ENCODE data around the gene EIF4G3. TPM values are rescaled to one million over a fixed set of nuclear protein-coding genes. Genes with fewer than 3 reads are reported as not detected.
"Not testable (repeated sequence)": the region's sequence is repeated elsewhere in the genome, so short reads cannot be mapped to it uniquely, and the experiment has no call there.

The EIF4G3 gene
- total RNA-seq, 1 donor from 2014 or later = 66.0 TPM

DNA sequence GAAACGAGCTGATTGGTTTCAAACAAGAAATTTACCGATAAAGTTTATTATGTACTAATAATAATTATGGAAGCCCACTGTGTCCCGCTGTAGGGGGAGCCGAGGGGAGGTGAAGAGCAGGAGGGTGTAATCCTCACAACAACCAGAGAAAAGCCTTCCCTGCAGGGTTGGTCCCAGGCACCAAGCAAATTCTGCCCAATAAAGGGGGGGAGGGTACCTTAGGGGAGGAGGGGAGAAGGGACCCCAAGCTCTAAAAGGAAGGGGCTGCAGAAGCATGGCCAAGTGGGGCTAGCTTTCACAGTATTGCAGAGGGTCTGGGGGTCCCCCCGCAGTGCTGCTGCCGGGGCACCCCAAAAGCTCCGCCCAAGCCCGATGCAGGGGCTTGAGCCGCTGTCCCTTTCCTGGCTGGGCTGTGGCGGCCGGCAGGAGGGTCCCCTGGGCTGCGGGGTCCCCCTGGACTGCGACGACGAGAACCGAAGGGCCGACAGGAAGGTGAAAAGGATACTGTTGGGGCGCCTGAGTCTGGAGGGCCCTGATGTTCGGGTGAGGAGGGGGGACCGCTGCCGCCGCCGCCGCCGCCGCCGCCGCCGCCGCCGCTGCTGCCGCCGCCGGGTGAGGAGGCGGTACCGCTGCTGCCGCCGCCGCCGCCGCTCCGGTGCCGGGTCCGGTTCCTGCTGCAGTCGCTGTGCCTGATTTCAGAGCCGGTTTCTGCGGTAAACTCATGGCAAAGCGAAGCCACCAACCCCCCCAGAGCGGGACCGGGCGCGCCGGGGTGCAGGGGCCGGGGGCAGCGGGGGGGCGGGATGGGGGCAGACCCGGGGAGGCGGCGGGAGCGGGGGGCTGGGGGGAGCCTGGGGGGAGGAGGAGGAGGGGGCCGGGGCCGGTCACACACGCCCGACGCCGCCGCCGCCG lies 771 bp downstream of the EIF4G3 start:
- intact Hi-C loops (cut with micrococcal nuclease) = loop anchor here (1.0 to 5.0 kb wide), 3 partner anchors 184 to 391 kb away; no protein-coding TSS in a partner anchor
- peak overlapping the region; percentile 82 for H3K27ac Mint-ChIP-seq
- no peaks in the 10 kb centered on the region for H3K27me3 Mint-ChIP-seq (ENCODE audit: low read depth)
- peak; percentile 20 for DNase-seq (ENCODE audit: low spot score)
- peaks cover 25% of the 10 kb centered on the region for H3K4me1 Mint-ChIP-seq (ENCODE audit: low read depth)
- H3K36me3 Mint-ChIP-seq (ENCODE audit: low read depth) = peaks cover 34% of the 10 kb centered on the region
- no peaks in the 10 kb centered on the region for H3K9me3 Mint-ChIP-seq
- H3K4me3 Mint-ChIP-seq (ENCODE audit: low read depth) = peak overlapping the region; percentile 86

DNA sequence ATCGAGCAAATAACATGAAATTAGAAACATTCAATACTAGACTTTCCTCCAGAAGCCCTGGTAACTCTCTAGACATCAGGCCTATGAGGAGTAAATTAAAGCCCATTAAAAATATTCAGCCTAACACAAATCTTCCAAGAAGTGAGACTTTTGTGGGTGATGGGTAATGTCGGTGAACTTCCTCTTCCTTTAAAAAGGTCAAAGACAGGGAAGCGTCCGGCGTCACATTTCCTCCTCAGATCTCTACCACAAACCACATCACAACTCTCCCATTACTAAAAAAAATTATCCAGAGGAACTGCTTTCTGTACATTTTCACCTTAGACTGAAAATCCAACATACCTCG lies 1.4 kb downstream of the EIF4G3 start:
- peak overlapping the region; percentile 86 for H3K4me3 Mint-ChIP-seq (ENCODE audit: low read depth)
- peaks cover 25% of the 10 kb centered on the region for H3K4me1 Mint-ChIP-seq (ENCODE audit: low read depth)
- H3K27ac Mint-ChIP-seq = peak overlapping the region; percentile 82
- no peaks in the 10 kb centered on the region for H3K27me3 Mint-ChIP-seq (ENCODE audit: low read depth)
- no peaks in the 10 kb centered on the region for H3K9me3 Mint-ChIP-seq
- peaks cover 38% of the 10 kb centered on the region for H3K36me3 Mint-ChIP-seq (ENCODE audit: low read depth)
- no peak for DNase-seq (ENCODE audit: low spot score)
- intact Hi-C loops (cut with micrococcal nuclease) = loop anchor here (2.0 to 5.0 kb wide), 2 partner anchors 183 to 242 kb away; no protein-coding TSS in a partner anchor

DNA sequence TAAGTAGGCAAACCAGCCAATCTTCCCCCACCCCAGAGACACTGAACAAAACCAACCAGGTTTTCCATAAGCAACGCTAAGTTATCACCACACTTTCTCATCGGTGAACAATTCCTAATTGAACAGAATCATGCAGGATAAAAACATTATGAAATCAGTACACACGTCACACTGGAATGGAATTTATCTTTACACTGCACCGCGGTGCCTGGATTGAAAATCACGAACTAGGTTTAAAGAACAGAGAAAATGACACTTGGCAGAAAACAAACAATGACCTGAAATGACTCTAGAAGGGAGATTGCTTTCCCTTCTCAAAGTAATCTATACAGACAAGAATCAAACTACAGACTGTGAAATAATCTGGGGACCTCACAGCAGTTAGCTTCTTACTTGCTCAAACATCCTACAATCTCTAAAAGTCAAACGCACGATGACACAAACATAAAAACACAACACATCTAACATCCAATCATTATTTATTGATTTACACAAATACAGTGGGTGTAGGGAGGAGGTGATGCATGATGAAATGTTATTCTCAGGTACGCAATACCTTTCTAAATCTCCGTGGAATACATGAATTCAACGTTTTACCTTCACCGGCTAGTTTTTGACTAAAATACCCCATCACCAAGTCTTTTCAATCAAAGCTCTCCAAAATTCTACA lies 1.9 kb downstream of the EIF4G3 start:
- no peaks in the 10 kb centered on the region for H3K9me3 Mint-ChIP-seq
- peaks cover 25% of the 10 kb centered on the region for H3K4me1 Mint-ChIP-seq (ENCODE audit: low read depth)
- peak overlapping the region; percentile 82 for H3K27ac Mint-ChIP-seq
- peak overlapping the region; percentile 86 for H3K4me3 Mint-ChIP-seq (ENCODE audit: low read depth)
- H3K36me3 Mint-ChIP-seq (ENCODE audit: low read depth) = peaks cover 40% of the 10 kb centered on the region
- no peaks in the 10 kb centered on the region for H3K27me3 Mint-ChIP-seq (ENCODE audit: low read depth)
- intact Hi-C loops (cut with micrococcal nuclease) = loop anchor here (2.0 to 5.0 kb wide), 2 partner anchors 182 to 242 kb away; no protein-coding TSS in a partner anchor
- DNase-seq (ENCODE audit: low spot score) = no peak

DNA sequence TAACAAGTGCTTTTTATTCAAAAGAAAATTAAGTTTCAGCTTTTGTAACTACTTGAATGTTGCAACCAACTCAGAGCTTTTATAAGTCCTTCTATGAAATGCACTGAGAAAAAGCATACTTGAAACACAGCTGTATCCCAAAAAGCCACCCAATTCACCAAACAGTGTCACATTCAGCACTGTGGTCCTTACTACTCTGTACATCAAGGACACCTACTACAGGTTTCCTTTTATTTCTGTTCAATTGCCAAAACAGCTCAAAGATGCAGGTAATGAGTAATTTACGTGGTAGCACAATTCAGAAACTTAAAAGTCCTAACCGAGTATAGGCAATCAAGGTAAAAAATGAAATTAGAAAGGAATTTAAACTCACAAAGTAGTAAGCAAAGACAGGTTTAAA lies 2.5 kb downstream of the EIF4G3 start:
- no peaks in the 10 kb centered on the region for H3K27me3 Mint-ChIP-seq (ENCODE audit: low read depth)
- H3K27ac Mint-ChIP-seq = no peak overlapping the region
- peaks cover 43% of the 10 kb centered on the region for H3K36me3 Mint-ChIP-seq (ENCODE audit: low read depth)
- no peaks in the 10 kb centered on the region for H3K9me3 Mint-ChIP-seq
- H3K4me3 Mint-ChIP-seq (ENCODE audit: low read depth) = peak overlapping the region; percentile 86
- intact Hi-C loops (cut with micrococcal nuclease) = loop anchor here (2.0 kb wide), 1 partner anchor 241 kb away; no protein-coding TSS in a partner anchor
- DNase-seq (ENCODE audit: low spot score) = no peak
- H3K4me1 Mint-ChIP-seq (ENCODE audit: low read depth) = peaks cover 25% of the 10 kb centered on the region

DNA sequence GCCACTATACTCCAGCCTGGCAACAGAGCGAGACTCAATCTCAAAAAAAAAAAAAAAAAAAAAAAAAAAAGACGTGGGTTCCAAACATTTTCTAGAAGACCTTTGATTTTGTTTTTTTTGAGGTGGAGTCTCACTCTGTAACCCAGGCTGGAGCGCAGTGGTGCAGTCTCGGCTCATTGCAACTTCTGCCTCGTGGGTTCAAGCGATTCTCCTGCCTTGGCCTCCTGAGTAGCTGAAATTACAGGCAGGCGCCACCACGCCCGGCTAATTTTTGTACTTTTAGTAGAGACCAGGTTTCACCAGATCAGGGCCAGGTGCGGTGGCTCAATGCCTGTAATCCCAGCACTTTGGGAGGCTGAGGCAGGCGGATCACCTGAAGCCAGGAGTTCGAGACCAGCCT lies 3.6 kb downstream of the EIF4G3 start:
- Mint-ChIP-seq H3K36me3 (ENCODE audit: low read depth) (peaks cover 50% of the 10 kb centered on the region), H3K4me1 (ENCODE audit: low read depth) (peaks cover 25% of the 10 kb centered on the region)
- H3K9me3 Mint-ChIP-seq; intact Hi-C loops (cut with micrococcal nuclease); H3K4me3 Mint-ChIP-seq (ENCODE audit: low read depth); H3K27ac Mint-ChIP-seq; H3K27me3 Mint-ChIP-seq (ENCODE audit: low read depth); DNase-seq (ENCODE audit: low spot score): not testable (repeated sequence)

DNA sequence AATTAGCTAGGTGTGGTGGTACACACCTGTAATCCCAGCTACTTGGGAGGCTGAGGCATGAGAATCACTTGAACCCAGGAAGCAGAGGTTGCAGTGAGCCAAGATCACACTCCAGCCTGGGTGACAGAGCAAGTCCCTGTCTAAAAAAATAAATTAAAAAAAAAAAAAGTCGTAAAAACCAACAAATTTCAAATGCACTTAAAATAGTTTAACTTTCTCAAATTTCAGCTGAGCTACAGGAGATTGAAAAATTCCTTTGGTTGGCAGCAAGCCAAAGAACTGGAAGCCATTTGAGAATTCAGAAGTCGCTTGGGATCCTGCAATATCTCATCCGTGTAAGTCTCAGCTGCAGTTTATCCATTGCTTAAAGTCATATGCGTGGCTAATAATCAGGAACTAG lies 5.9 kb downstream of the EIF4G3 start:
- intact Hi-C loops (cut with micrococcal nuclease); DNase-seq (ENCODE audit: low spot score); H3K4me3 Mint-ChIP-seq (ENCODE audit: low read depth); H3K9me3 Mint-ChIP-seq; H3K27me3 Mint-ChIP-seq (ENCODE audit: low read depth); H3K27ac Mint-ChIP-seq: not testable (repeated sequence)
- peaks cover 24% of the 10 kb centered on the region for H3K4me1 Mint-ChIP-seq (ENCODE audit: low read depth)
- H3K36me3 Mint-ChIP-seq (ENCODE audit: low read depth) = peaks cover 62% of the 10 kb centered on the region

DNA sequence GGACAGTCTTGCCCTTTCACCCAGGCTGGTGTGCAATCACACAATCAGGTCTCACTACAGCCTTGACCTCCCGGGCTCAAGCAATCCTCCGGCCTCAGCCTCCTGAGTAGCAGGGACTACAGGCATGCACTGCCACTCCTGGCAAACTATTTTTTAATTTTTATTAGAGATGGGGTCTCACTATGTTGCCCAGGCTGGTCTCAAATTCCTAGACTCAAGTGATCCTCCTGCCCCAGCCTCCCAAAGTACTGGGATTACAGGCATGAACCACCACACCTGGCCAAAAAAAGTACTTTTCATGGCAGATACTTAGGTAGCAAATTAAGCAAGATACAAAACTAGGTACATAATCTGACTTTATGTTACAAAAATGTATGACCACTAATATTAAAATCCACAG lies 8.3 kb downstream of the EIF4G3 start:
- H3K36me3 Mint-ChIP-seq (ENCODE audit: low read depth) = peaks cover 59% of the 10 kb centered on the region
- H3K27me3 Mint-ChIP-seq (ENCODE audit: low read depth) = no peaks in the 10 kb centered on the region
- no peaks in the 10 kb centered on the region for H3K9me3 Mint-ChIP-seq
- no peak for DNase-seq (ENCODE audit: low spot score)
- H3K27ac Mint-ChIP-seq = no peak overlapping the region
- peaks cover 14% of the 10 kb centered on the region for H3K4me1 Mint-ChIP-seq (ENCODE audit: low read depth)
- H3K4me3 Mint-ChIP-seq (ENCODE audit: low read depth) = no peak overlapping the region
- intact Hi-C loops (cut with micrococcal nuclease) = no loop called here

DNA sequence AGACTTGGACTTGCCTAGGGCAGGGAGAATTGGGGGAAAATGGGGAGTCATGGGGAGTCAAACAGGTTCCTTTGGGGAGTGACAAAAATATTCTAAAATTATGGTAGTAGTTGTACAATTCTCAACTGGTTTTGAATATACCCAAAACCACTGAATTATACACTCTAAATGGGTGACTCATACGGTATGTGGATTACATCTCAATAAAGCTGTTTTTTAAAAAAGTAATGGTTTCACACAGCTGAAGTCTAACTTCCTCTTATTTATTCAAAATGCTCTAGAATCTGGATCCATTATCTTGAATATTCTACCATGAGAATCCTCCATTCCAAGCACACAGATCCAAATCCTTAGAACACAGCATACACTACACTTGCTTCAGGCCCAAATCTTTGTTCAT lies 11.1 kb downstream of the EIF4G3 start:
- Mint-ChIP-seq H3K27ac (peak overlapping the region; percentile 42), H3K4me3 (ENCODE audit: low read depth) (no peak overlapping the region)
- intact Hi-C loops (cut with micrococcal nuclease) = no loop called here

DNA sequence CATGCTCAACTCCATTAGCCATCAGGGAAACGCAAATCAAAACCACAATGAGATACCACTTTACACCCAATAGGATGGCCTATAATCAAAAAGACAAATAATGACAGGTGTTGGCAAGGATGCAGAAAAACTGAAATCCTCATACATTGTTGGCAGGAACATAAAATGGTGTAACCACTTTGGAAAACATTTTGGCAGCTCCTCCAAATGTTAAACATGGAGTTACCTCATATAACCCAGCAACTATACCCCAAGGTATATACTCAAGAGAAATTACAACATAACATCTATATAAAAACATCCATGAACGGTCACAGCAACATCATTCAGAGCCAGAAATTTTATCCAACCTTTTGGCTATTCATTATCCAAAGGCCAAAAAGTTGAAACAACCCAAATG lies 11.6 kb downstream of the EIF4G3 start:
- Mint-ChIP-seq H3K4me1 (ENCODE audit: low read depth) (peaks cover 18% of the 10 kb centered on the region), H3K9me3 (no peaks in the 10 kb centered on the region), H3K27me3 (ENCODE audit: low read depth) (no peaks in the 10 kb centered on the region), H3K4me3 (ENCODE audit: low read depth) (no peak overlapping the region), H3K36me3 (ENCODE audit: low read depth) (peaks cover 58% of the 10 kb centered on the region), H3K27ac (no peak overlapping the region)
- intact Hi-C loops (cut with micrococcal nuclease) = no loop called here
- DNase-seq (ENCODE audit: low spot score) = no peak

More for the DNA sequence above, 11.1 kb downstream of the EIF4G3 start:
- Mint-ChIP-seq H3K4me1 (ENCODE audit: low read depth) (peaks cover 12% of the 10 kb centered on the region), H3K9me3 (no peaks in the 10 kb centered on the region), H3K27me3 (ENCODE audit: low read depth) (no peaks in the 10 kb centered on the region), H3K36me3 (ENCODE audit: low read depth) (peaks cover 58% of the 10 kb centered on the region)
- DNase-seq (ENCODE audit: low spot score) = no peak

DNA sequence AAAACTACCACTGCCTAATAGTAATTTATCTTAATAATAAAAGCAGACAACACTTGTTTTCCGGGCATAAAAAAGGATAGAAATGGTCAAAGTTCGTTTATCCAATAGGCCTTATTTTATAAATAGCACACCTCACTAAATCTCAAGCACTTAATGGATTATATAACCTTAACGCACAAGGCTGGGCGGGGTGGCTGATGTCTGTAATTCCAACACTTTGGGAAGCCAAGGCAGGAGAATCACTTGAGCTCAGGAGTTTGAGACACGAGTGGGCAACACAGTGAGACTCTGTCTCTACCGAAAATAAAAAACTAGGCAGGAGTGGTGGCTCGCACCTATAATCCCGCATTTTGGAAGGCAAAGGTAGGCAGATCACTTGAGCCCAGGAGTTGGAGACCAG lies 12.4 kb downstream of the EIF4G3 start:
- Mint-ChIP-seq H3K4me1 (ENCODE audit: low read depth) (peaks cover 19% of the 10 kb centered on the region), H3K9me3 (no peaks in the 10 kb centered on the region), H3K27me3 (ENCODE audit: low read depth) (no peaks in the 10 kb centered on the region), H3K36me3 (ENCODE audit: low read depth) (peaks cover 56% of the 10 kb centered on the region), H3K4me3 (ENCODE audit: low read depth) (no peak overlapping the region), H3K27ac (no peak overlapping the region)
- intact Hi-C loops (cut with micrococcal nuclease) = no loop called here
- no peak for DNase-seq (ENCODE audit: low spot score)

DNA sequence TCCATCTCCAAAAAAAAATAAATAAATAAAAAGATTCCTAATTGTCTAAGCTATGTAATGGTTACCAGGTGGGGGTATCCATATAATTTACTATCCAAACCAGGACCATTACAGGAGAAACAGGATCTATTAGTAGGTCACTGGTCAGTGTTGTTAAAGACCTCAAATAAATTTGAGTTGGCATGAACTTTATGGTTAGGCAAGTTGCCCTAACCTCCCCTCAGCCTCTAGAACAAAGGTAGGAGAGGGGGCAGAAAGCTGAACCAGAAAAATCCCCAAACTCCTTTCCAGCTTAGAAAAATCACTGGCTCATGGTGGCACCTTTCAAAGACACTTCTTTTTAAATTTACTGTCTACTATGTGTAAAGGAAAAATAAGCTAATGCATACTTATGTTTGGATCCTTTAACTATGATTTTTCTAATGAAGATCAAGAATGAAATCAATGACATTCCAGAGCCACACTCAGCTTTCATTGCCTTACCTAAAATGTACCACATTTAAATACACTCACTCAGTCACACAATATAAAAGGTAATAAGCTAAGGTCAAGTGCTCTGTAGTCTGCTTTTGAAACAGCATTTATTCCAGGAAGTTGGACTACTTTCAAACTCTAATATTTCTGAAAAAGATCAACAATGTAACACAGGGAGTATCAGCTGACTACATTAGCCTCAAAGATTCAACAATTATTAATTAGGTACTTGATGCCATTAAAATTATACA lies 13.8 kb downstream of the EIF4G3 start:
- no peak overlapping the region for H3K4me3 Mint-ChIP-seq (ENCODE audit: low read depth)
- no peak for DNase-seq (ENCODE audit: low spot score)
- H3K9me3 Mint-ChIP-seq = no peaks in the 10 kb centered on the region
- peaks cover 20% of the 10 kb centered on the region for H3K4me1 Mint-ChIP-seq (ENCODE audit: low read depth)
- H3K27ac Mint-ChIP-seq = no peak overlapping the region
- intact Hi-C loops (cut with micrococcal nuclease) = no loop called here
- peaks cover 58% of the 10 kb centered on the region for H3K36me3 Mint-ChIP-seq (ENCODE audit: low read depth)
- H3K27me3 Mint-ChIP-seq (ENCODE audit: low read depth) = no peaks in the 10 kb centered on the region

DNA sequence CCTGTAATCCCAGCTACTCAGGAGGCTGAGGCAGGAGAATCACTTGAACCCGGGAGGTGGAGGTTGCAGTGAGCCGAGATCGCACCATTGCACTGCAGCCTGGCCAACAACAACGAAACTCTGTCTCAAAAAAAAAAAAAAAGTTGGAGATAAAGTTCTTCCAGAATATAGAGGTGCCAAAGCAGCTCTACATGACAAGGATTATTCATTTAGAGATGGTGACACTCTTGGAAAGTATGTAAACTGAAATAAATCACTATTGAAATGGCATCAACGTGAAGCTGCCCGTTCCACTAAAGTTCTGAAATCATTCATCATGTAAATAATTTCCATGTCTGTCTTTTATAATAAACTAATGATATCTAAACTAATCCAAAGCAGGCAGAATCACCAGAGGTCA lies 14.9 kb downstream of the EIF4G3 start:
- no peak overlapping the region for H3K4me3 Mint-ChIP-seq (ENCODE audit: low read depth)

More for the DNA sequence above, 14.9 kb downstream of the EIF4G3 start:
- H3K9me3 Mint-ChIP-seq = no peaks in the 10 kb centered on the region
- no peak for DNase-seq (ENCODE audit: low spot score)
- peaks cover 56% of the 10 kb centered on the region for H3K36me3 Mint-ChIP-seq (ENCODE audit: low read depth)
- intact Hi-C loops (cut with micrococcal nuclease) = no loop called here
- H3K27me3 Mint-ChIP-seq (ENCODE audit: low read depth) = no peaks in the 10 kb centered on the region
- H3K4me1 Mint-ChIP-seq (ENCODE audit: low read depth) = peaks cover 25% of the 10 kb centered on the region
- H3K27ac Mint-ChIP-seq = no peak overlapping the region

Measured in activated T-helper 2 cell treated with anti-CD3 and anti-CD28 coated beads, Interferon-gamma antibody, Interleukin-2, Interleukin-4, amounts not matched to agents 10 μg/mL and 5 μg/mL and 100 μg/mL, durations not matched to agents 14 hours and 24 hours and 36 hours (primary cell).